Duodenal mucosa (tissue), 2 donors: ENCODE measurements around the gene JUND.

Experiments
- H3K27ac ChIP-seq: one replicate; pipeline ENCODE4 v1.7.0; 2013; ENCODE audit warnings: low read depth, low read length
- H3K27me3 ChIP-seq, 2 donors: one replicate each; pipeline ENCODE4 v1.7.0; 2013; ENCODE audit warnings: low read length in 2 of 2, control low read depth in 1 of 2; ENCODE audit not compliant: insufficient read depth in 2 of 2, control insufficient read depth in 1 of 2
- H3K36me3 ChIP-seq, 2 donors: one replicate each; pipeline ENCODE4 v1.7.0; 2013; ENCODE audit warnings: low read length in 2 of 2, control low read depth in 1 of 2; ENCODE audit not compliant: insufficient read depth in 2 of 2, control insufficient read depth in 1 of 2
- H3K4me1 ChIP-seq, 2 donors: one replicate each; pipeline ENCODE4 v1.7.0; 2013; ENCODE audit warnings: low read length in 2 of 2, control low read depth in 1 of 2; ENCODE audit not compliant: insufficient read depth in 2 of 2, control insufficient read depth in 1 of 2
- H3K4me3 ChIP-seq, 2 donors: one replicate each; pipeline ENCODE4 v1.7.0; 2013; ENCODE audit warnings: low read length in 2 of 2, low read depth in 1 of 2
- H3K9ac ChIP-seq, 2 donors: one replicate each; pipeline ENCODE4 v1.7.0; 2013; ENCODE audit warnings: low read length in 2 of 2, low read depth in 1 of 2
- H3K9me3 ChIP-seq, 2 donors: one replicate each; pipeline ENCODE4 v1.7.0; 2013; ENCODE audit warnings: low read length in 2 of 2, control low read depth in 1 of 2; ENCODE audit not compliant: control insufficient read depth in 1 of 2

JUND gene

GRCh38 chr19:18308948-18309325, 27.5 kb upstream of the JUND start:
- H3K4me1 ChIP-seq = peaks cover 48 to 53% of the 10 kb centered on the region in 2 donors
- no peak overlapping the region for H3K4me3 ChIP-seq
- no peak overlapping the region for H3K9ac ChIP-seq
- no peak overlapping the region for H3K27ac ChIP-seq
- H3K9me3 ChIP-seq = no peaks in the 10 kb centered on the region
- no peaks in the 10 kb centered on the region for H3K27me3 ChIP-seq
- peaks cover 9 to 40% of the 10 kb centered on the region in 2 donors for H3K36me3 ChIP-seq

- Histone ChIP-seq H3K9ac (no peak overlapping the region), H3K9me3 (no peaks in the 10 kb centered on the region), H3K27me3 (no peaks in the 10 kb centered on the region), H3K4me1 (peaks cover 52 to 60% of the 10 kb centered on the region in 2 donors), H3K36me3 (peaks cover 9 to 37% of the 10 kb centered on the region in 2 donors), H3K4me3 (no peak overlapping the region), H3K27ac (no peak overlapping the region)
Observed at GRCh38 chr19:18308051-18308947, 26.9 kb upstream of the JUND start.

GRCh38 chr19:18307271-18307681, 25.9 kb upstream of the JUND start:
- Histone ChIP-seq H3K36me3 (peaks cover 5 to 29% of the 10 kb centered on the region in 2 donors), H3K27ac (peak overlapping the region; percentile 10), H3K4me3 (no peak overlapping the region), H3K9ac (no peak overlapping the region), H3K27me3 (no peaks in the 10 kb centered on the region), H3K9me3 (no peaks in the 10 kb centered on the region), H3K4me1 (peaks cover 43 to 61% of the 10 kb centered on the region in 2 donors)

GRCh38 chr19:18306888-18307260, 25.5 kb upstream of the JUND start:
- H3K36me3 ChIP-seq = peaks cover 5 to 25% of the 10 kb centered on the region in 2 donors
- peaks cover 39 to 57% of the 10 kb centered on the region in 2 donors for H3K4me1 ChIP-seq
- no peaks in the 10 kb centered on the region for H3K9me3 ChIP-seq
- H3K27me3 ChIP-seq = no peaks in the 10 kb centered on the region
- H3K27ac ChIP-seq = peak overlapping the region; percentile 25
- no peak overlapping the region for H3K4me3 ChIP-seq
- peak overlapping the region; percentile 12 to 26 for H3K9ac ChIP-seq

- Histone ChIP-seq H3K27ac (peak overlapping the region; percentile 25), H3K27me3 (no peaks in the 10 kb centered on the region), H3K4me1 (peaks cover 34 to 56% of the 10 kb centered on the region in 2 donors), H3K9ac (peak overlapping the region; percentile 12 to 26), H3K36me3 (peaks cover 5 to 23% of the 10 kb centered on the region in 2 donors), H3K4me3 (no peak overlapping the region), H3K9me3 (no peaks in the 10 kb centered on the region)
Observed at GRCh38 chr19:18306209-18306887, 24.9 kb upstream of the JUND start.

GRCh38 chr19:18304458-18305310, 23.3 kb upstream of the JUND start:
- Histone ChIP-seq H3K9ac (peak overlapping the region; percentile 90 to 91), H3K27me3 (no peaks in the 10 kb centered on the region), H3K4me1 (peaks cover 21 to 48% of the 10 kb centered on the region in 2 donors), H3K9me3 (no peaks in the 10 kb centered on the region), H3K27ac (peak overlapping the region; percentile 95), H3K4me3 (peak overlapping the region; percentile 60 to 64), H3K36me3 (peaks cover 0 to 17% of the 10 kb centered on the region in 2 donors)

- peak overlapping the region; percentile 90 to 91 for H3K9ac ChIP-seq
- H3K4me3 ChIP-seq = peak overlapping the region; percentile 60 to 64
- peaks cover 0 to 12% of the 10 kb centered on the region in 2 donors for H3K36me3 ChIP-seq
- H3K9me3 ChIP-seq = no peaks in the 10 kb centered on the region
- no peaks in the 10 kb centered on the region for H3K27me3 ChIP-seq
- peaks cover 21 to 48% of the 10 kb centered on the region in 2 donors for H3K4me1 ChIP-seq
- peak overlapping the region; percentile 95 for H3K27ac ChIP-seq
Observed at GRCh38 chr19:18304208-18304457, 22.7 kb upstream of the JUND start.

- Histone ChIP-seq H3K4me3 (no peak overlapping the region), H3K27me3 (no peaks in the 10 kb centered on the region), H3K9ac (no peak overlapping the region), H3K4me1 (peaks cover 21 to 47% of the 10 kb centered on the region in 2 donors), H3K27ac (no peak overlapping the region), H3K9me3 (no peaks in the 10 kb centered on the region), H3K36me3 (no peaks in the 10 kb centered on the region)
Observed at GRCh38 chr19:18301718-18302111, 20.3 kb upstream of the JUND start.

- peak overlapping the region; percentile 36 for H3K27ac ChIP-seq
- no peaks in the 10 kb centered on the region for H3K27me3 ChIP-seq
- H3K36me3 ChIP-seq = no peaks in the 10 kb centered on the region
- H3K4me1 ChIP-seq = peaks cover 19 to 42% of the 10 kb centered on the region in 2 donors
- H3K4me3 ChIP-seq = no peak overlapping the region
- no peaks in the 10 kb centered on the region for H3K9me3 ChIP-seq
- H3K9ac ChIP-seq = no peak overlapping the region
Observed at GRCh38 chr19:18300930-18301717, 19.7 kb upstream of the JUND start.
